Measurements from ENCODE around the gene SLC39A13.

SLC39A13 gene

GRCh38 chr11:47433157-47433556 lies 24.8 kb downstream of the SLC39A13 start:
- DNase-seq: no peak

- no peak for DNase-seq
Observed at GRCh38 chr11:47434011-47434786, 25.8 kb downstream of the SLC39A13 start.

GRCh38 chr11:47435687-47436086 lies 27.3 kb downstream of the SLC39A13 start:
- DNase-seq: no peak

GRCh38 chr11:47436726-47437125 lies 28.3 kb downstream of the SLC39A13 start:
- no peak for DNase-seq

GRCh38 chr11:47437218-47437745 lies 28.9 kb downstream of the SLC39A13 start:
- no peak for DNase-seq

- no peak for DNase-seq
Observed at GRCh38 chr11:47437746-47438418, 29.5 kb downstream of the SLC39A13 start.

GRCh38 chr11:47438721-47439120 lies 30.3 kb downstream of the SLC39A13 start:
- no peak for DNase-seq

GRCh38 chr11:47440054-47440476 lies 31.7 kb downstream of the SLC39A13 start:
- DNase-seq: no peak

- no peak for DNase-seq
Observed at GRCh38 chr11:47441421-47441820, 33.0 kb downstream of the SLC39A13 start.

GRCh38 chr11:47442514-47442913 lies 34.1 kb downstream of the SLC39A13 start:
- no peak for DNase-seq

- DNase-seq: no peak
Observed at GRCh38 chr11:47443028-47443700, 34.8 kb downstream of the SLC39A13 start.

- DNase-seq: no peak
Observed at GRCh38 chr11:47443817-47444216, 35.4 kb downstream of the SLC39A13 start.

GRCh38 chr11:47445840-47446239 lies 37.5 kb downstream of the SLC39A13 start:
- DNase-seq: no peak

- no peak for DNase-seq
Observed at GRCh38 chr11:47446833-47447232, 38.4 kb downstream of the SLC39A13 start.

GRCh38 chr11:47447906-47448305 lies 39.5 kb downstream of the SLC39A13 start:
- no peak for DNase-seq

- DNase-seq: no peak
Observed at GRCh38 chr11:47448566-47449427, 40.4 kb downstream of the SLC39A13 start, which contains the start of gene RAPSN. RAPSN (minus strand) TSS chr11:47449136; CDS start chr11:47448964, 172 bp downstream.

- DNase-seq: no peak
Observed at GRCh38 chr11:47449541-47449940, 41.2 kb downstream of the SLC39A13 start.

GRCh38 chr11:47451436-47451835 lies 43.0 kb downstream of the SLC39A13 start:
- DNase-seq: no peak

- no peak for DNase-seq
Observed at GRCh38 chr11:47451990-47452389, 43.6 kb downstream of the SLC39A13 start.

- no peak for DNase-seq
Observed at GRCh38 chr11:47453365-47453764, 45.0 kb downstream of the SLC39A13 start.

- DNase-seq: peak; percentile 77 to 81
Observed at GRCh38 chr11:47454258-47454671, 45.9 kb downstream of the SLC39A13 start.

- no peak for DNase-seq
Observed at GRCh38 chr11:47460571-47461235, 52.3 kb downstream of the SLC39A13 start.

All from CD4-positive, alpha-beta T cell treated with Interleukin-1 beta for 1 hour (primary cell).